GM12878 (cell line): Measurements from ENCODE around the gene MYH9. TPM values are rescaled to one million over a fixed set of nuclear protein-coding genes. Genes with fewer than 3 reads are reported as not detected.
A peak's percentile ranks its signal among the peaks of the same experiment; 100 is the strongest.

Experiments
- ASH2L ChIP-seq: fragments of 300-600, 200-600 bp; sonication (generic); IDR thresholded peaks from 2 replicates; pipeline ENCODE4 v1.6.1; 2017; ENCODE audit warnings: low read depth, mild to moderate bottlenecking, borderline replicate concordance
- ATF2 ChIP-seq: IDR thresholded peaks from 2 replicates; pipeline ENCODE4 v1.6.1; 2012; ENCODE audit warnings: low read length, inconsistent platforms
- BACH1 ChIP-seq: fragments of 450-650 bp; IDR thresholded peaks from 2 replicates; pipeline ENCODE4 v1.6.1; 2017; ENCODE audit warnings: mild to moderate bottlenecking, borderline replicate concordance
- BCLAF1 ChIP-seq: fragments of 450-650 bp; IDR thresholded peaks from 2 replicates; pipeline ENCODE4 v1.6.1; 2017; ENCODE audit warnings: antibody characterized with exemption, mild to moderate bottlenecking, moderate library complexity
- CREM ChIP-seq: IDR thresholded peaks from 2 replicates; pipeline ENCODE4 v1.6.1; 2014; ENCODE audit warnings: antibody characterized with exemption, low read depth
- CUX1 ChIP-seq: IDR thresholded peaks from 2 replicates; pipeline ENCODE4 v1.6.1; 2012; ENCODE audit warnings: improper control_type of control experiment, low read depth, low read length; ENCODE audit not compliant: insufficient replicate concordance
- EED ChIP-seq: sonication (generic); IDR thresholded peaks from 2 replicates; pipeline ENCODE4 v1.6.1; 2016; ENCODE audit warnings: antibody characterized with exemption, low read depth
- ELK1 ChIP-seq: IDR thresholded peaks from 2 replicates; pipeline ENCODE4 v1.6.1; 2012; ENCODE audit warnings: low read depth, low read length, improper control_type of control experiment
- MEF2B ChIP-seq: fragments of 450-650 bp; IDR thresholded peaks from 2 replicates; pipeline ENCODE4 v1.6.1; 2018; ENCODE audit warnings: mild to moderate bottlenecking, moderate library complexity; ENCODE audit not compliant: partially characterized antibody, poor library complexity, severe bottlenecking
- MTA3 ChIP-seq: IDR thresholded peaks from 2 replicates; pipeline ENCODE4 v1.6.1; 2012; ENCODE audit warnings: low read length, inconsistent platforms, borderline replicate concordance
- SMAD1 ChIP-seq: fragments of 450-650 bp; IDR thresholded peaks from 2 replicates; pipeline ENCODE4 v1.6.1; 2018; ENCODE audit warnings: mild to moderate bottlenecking, low read depth; ENCODE audit not compliant: partially characterized antibody
- SMARCA5 ChIP-seq: fragments of 450-650 bp; IDR thresholded peaks from 2 replicates; pipeline ENCODE4 v1.6.1; 2017; ENCODE audit warnings: mild to moderate bottlenecking
- SPI1 ChIP-seq: IDR thresholded peaks from 2 replicates; pipeline ENCODE4 v1.6.1; 2011; ENCODE audit warnings: low read depth, mild to moderate bottlenecking, low read length, moderate library complexity, borderline replicate concordance; ENCODE audit not compliant: insufficient read depth
- STAT3 ChIP-seq: IDR thresholded peaks from 2 replicates; pipeline ENCODE4 v1.6.1; 2011; ENCODE audit warnings: low read depth, low read length, improper control_type of control experiment
- TCF12 ChIP-seq: IDR thresholded peaks from 2 replicates; pipeline ENCODE4 v1.6.1; 2011; ENCODE audit warnings: low read depth, mild to moderate bottlenecking, low read length
- USF2 ChIP-seq: IDR thresholded peaks from 2 replicates; pipeline ENCODE4 v1.6.1; 2011; ENCODE audit warnings: low read depth, low read length, improper control_type of control experiment, borderline replicate concordance
- ZNF24 ChIP-seq: fragments of 450-650 bp; IDR thresholded peaks from 2 replicates; pipeline ENCODE4 v1.6.1; 2017; ENCODE audit warnings: antibody characterized with exemption, mild to moderate bottlenecking
- polyA plus RNA-seq, 11 experiments: library from polyadenylated mRNA; depleted of rRNA in 4 of 11; unstranded in 6 of 11; stranded (reverse) in 5 of 11; fragments of >200 nt; fragmentation: Nextera tagmentation in 4 of 11; fragmentation: Illumina TruSeq in 1 of 11; extraction: Ambion mirVana in 4 of 11; extraction: Trizol in 1 of 11; gene quantifications; 1 replicate in 1 of 11; 2 replicates in 10 of 11; pipeline versions ENCODE4 v1.2.1 to v1.2.3, GENCODE V29; 2011 to 2016; ENCODE audit warnings: inconsistent platforms in 2 of 11, missing spikeins in 2 of 11, low read depth in 1 of 11
- total RNA-seq, 4 experiments: library from RNA; depleted of rRNA in 3 of 4; stranded (reverse); fragments of >200 nt in 3 of 4; fragmentation: Illumina TruSeq in 1 of 4; extraction: Trizol in 1 of 4; gene quantifications; 2 replicates each; pipeline versions ENCODE4 v1.2.1 to v1.2.3, GENCODE V29; 2013 to 2021

Gene MYH9
- total and polyA plus RNA-seq, 10 of the 15 experiments (the other 5 are each of a cell fraction or from before 2014, with no cell fraction given), result 5.1 to 525 (median 145) TPM

GRCh38 chr22:36331912-36332622 lies 55.7 kb downstream of the MYH9 start (continued):
- TF ChIP-seq ATF2 (no peak), BCLAF1 (no peak), SPI1 (peak; percentile 29), MEF2B (peak; percentile 3), EED (no peak; the same call in 1 of the 2 replicates), CUX1 (no peak), CREM (no peak), BACH1 (peak; percentile 51; the same call in 1 of the 2 replicates), ASH2L (no peak), MTA3 (no peak; the same call in 1 of the 2 replicates), SMARCA5 (no peak; the same call in 1 of the 2 replicates), USF2 (no peak), SMAD1 (no peak), TCF12 (no peak), ELK1 (no peak), ZNF24 (no peak), STAT3 (no peak)
